ENCODE results near the gene WDR76. TPM values are rescaled to one million over a fixed set of nuclear protein-coding genes. Genes with fewer than 3 reads are reported as not detected.

The WDR76 gene
- total RNA-seq, 2 donors from 2014 or later, result 2.7 to 4.9 TPM

DNA sequence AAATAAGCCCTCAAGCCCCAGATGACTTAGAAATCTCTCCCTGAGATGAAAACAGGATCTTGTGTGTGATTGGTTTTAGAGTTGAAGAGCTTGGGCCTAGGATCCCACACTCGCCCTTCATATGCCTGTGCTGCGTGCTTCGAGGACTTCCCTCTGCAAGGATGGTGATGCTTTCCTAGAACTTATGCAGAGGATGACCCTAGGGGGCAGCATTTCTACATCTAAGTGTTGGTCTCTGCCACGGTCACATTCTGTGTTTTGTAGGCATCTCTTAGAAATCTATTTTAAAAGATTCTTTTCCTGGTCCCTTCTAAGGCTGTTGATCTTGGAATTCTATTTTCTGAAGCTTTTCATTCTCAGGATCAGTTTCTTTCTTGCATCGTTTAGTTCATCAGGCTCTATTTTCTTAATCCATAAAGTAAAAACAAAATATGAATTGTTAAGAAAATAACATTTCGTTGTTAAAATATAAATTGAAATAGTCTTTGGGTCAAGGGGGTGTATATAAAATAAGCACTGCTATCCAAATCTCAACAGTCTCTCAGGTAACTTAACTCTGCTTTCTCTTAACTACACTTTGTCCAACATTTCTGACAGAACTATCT is 45.7 kb downstream of the WDR76 start:
- intact Hi-C loops (cut with DNase I), result no loop called here
- no peak overlapping the region for H3K4me3 ChIP-seq
- WGBS, result 52% methylated on average over 6 of the region's 6 CpGs
- DNase-seq (ENCODE audit: low spot score), result peak; percentile 23
- no peaks in the 10 kb centered on the region for H3K27me3 ChIP-seq (replicated peaks; ENCODE audit: insufficient read depth)
- no peaks in the 10 kb centered on the region for H3K9me3 ChIP-seq
- no peak overlapping the region for H3K27ac ChIP-seq
- TF ChIP-seq POLR2AphosphoS5 (IDR thresholded peaks at IDR 0.05) (no peak), POLR2A (IDR thresholded peaks at IDR 0.05) (no peak)
- TF ChIP-seq, protein P1, sequence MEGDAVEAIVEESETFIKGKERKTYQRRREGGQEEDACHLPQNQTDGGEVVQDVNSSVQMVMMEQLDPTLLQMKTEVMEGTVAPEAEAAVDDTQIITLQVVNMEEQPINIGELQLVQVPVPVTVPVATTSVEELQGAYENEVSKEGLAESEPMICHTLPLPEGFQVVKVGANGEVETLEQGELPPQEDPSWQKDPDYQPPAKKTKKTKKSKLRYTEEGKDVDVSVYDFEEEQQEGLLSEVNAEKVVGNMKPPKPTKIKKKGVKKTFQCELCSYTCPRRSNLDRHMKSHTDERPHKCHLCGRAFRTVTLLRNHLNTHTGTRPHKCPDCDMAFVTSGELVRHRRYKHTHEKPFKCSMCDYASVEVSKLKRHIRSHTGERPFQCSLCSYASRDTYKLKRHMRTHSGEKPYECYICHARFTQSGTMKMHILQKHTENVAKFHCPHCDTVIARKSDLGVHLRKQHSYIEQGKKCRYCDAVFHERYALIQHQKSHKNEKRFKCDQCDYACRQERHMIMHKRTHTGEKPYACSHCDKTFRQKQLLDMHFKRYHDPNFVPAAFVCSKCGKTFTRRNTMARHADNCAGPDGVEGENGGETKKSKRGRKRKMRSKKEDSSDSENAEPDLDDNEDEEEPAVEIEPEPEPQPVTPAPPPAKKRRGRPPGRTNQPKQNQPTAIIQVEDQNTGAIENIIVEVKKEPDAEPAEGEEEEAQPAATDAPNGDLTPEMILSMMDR (IDR thresholded peaks at IDR 0.05), result peak in 3 of 4 experiments; percentile 23 to 40 (median 29)
- H3K4me1 ChIP-seq (replicated peaks), result no peaks in the 10 kb centered on the region
- no peaks in the 10 kb centered on the region for H3K36me3 ChIP-seq

DNA sequence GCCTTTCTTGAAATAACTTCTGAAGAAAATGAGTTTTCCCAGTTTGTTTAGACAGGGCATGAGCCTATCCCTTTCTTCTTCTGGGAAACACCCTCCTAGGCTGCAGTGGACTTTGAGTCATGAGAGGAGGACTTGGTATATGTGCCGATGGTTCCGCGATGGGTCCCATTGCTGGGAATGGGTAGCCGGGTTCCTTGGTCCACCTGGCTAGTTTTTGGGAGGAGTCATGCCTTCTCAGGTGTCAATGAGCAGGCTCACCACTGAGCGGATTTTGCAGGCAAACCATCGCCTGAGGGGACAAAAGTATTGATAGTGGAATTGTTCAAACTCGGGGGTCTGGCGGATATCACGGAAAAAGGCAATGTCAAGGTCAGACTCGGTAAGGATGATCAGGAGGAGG is 46.8 kb downstream of the WDR76 start:
- TF ChIP-seq POLR2A (IDR thresholded peaks at IDR 0.05) (no peak), POLR2AphosphoS5 (IDR thresholded peaks at IDR 0.05) (no peak)
- TF ChIP-seq, protein P1 (IDR thresholded peaks at IDR 0.05), result no peak
- Histone ChIP-seq H3K27me3 (replicated peaks; ENCODE audit: insufficient read depth) (no peaks in the 10 kb centered on the region), H3K4me3 (no peak overlapping the region), H3K27ac (no peak overlapping the region), H3K4me1 (replicated peaks) (no peaks in the 10 kb centered on the region), H3K36me3 (no peaks in the 10 kb centered on the region), H3K9me3 (no peaks in the 10 kb centered on the region)
- DNase-seq (ENCODE audit: low spot score), result no peak
- intact Hi-C loops (cut with DNase I), result no loop called here
- 96% methylated on average over 10 of the region's 10 CpGs for WGBS

DNA sequence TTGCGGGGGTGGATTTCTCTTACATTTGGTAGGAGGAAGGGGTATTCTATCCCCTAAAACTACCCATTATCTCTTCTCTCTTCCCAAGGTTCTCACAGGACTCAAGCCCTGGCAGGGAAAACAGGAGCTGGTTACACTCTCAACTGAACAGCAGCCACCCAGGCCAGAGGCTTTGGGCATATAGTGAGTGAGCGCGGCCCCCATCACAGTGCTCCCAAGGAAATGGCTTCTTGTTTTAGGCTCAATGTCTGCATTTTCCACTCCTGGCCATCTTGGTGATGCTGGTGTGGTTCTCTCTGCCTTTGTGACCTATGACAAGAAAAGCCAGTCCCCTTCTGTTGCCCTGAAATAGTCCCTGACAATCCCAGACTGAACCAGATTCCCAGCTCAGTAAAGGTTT is 50.1 kb downstream of the WDR76 start:
- no peak for DNase-seq (ENCODE audit: low spot score)
- Histone ChIP-seq H3K9me3 (no peaks in the 10 kb centered on the region), H3K27me3 (replicated peaks; ENCODE audit: insufficient read depth) (no peaks in the 10 kb centered on the region), H3K4me1 (replicated peaks) (no peaks in the 10 kb centered on the region), H3K27ac (no peak overlapping the region), H3K4me3 (no peak overlapping the region), H3K36me3 (no peaks in the 10 kb centered on the region)
- 98% methylated on average over 3 of the region's 3 CpGs for WGBS
- intact Hi-C loops (cut with DNase I), result no loop called here
- TF ChIP-seq POLR2AphosphoS5 (IDR thresholded peaks at IDR 0.05) (no peak), POLR2A (IDR thresholded peaks at IDR 0.05) (no peak)
- TF ChIP-seq, protein P1 (IDR thresholded peaks at IDR 0.05), result no peak

DNA sequence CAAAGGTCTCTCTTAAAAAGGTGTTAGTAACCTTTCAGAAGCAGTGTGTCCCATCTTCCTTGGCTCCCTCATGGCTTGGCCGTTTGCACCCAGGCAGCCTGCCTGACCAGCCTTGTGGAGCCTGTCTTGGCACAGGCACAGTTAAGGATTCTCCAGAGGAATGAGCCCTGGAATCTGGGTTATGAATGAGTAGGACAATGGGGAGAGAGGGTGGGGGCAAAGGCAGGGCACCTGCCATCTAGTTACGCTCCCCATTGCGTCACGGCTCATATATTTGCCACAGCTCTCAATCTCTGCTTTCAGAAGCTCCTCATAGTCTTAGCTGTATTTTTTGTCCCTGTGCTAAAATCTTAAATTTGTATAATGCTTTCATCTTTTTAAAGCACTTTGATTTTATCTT is 50.6 kb downstream of the WDR76 start:
- no peaks in the 10 kb centered on the region for H3K4me1 ChIP-seq (replicated peaks)
- intact Hi-C loops (cut with DNase I), result no loop called here
- no peak for TF ChIP-seq POLR2A (IDR thresholded peaks at IDR 0.05)
- TF ChIP-seq, protein P1 (IDR thresholded peaks at IDR 0.05), result no peak
- TF ChIP-seq POLR2AphosphoS5 (IDR thresholded peaks at IDR 0.05), result no peak
- no peak overlapping the region for H3K27ac ChIP-seq
- no peaks in the 10 kb centered on the region for H3K27me3 ChIP-seq (replicated peaks; ENCODE audit: insufficient read depth)
- WGBS, result 72% methylated on average over 4 of the region's 4 CpGs
- DNase-seq (ENCODE audit: low spot score), result no peak
- H3K4me3 ChIP-seq, result no peak overlapping the region
- no peaks in the 10 kb centered on the region for H3K36me3 ChIP-seq
- no peaks in the 10 kb centered on the region for H3K9me3 ChIP-seq

DNA sequence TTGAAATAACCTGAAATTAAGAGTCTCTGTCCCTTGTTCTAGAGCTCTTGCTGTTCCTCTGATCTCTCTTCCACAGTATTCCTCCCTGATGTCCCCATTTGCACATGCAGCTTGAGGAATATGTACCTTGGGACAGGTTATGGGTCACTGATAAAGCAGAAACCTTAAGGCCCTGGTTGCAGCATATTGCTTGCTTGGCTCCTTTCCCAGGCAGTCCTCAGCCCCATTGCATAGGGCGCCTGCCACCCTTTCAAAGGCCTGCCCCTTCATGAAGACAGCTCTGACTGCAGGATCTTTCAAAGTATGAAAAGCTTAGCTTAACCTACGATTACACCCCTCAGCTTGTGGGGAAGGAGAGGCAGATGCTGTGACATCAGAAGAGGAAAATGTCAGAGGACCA is 51.6 kb downstream of the WDR76 start:
- intact Hi-C loops (cut with DNase I), result no loop called here
- H3K4me3 ChIP-seq, result no peak overlapping the region
- no peaks in the 10 kb centered on the region for H3K27me3 ChIP-seq (replicated peaks; ENCODE audit: insufficient read depth)
- whole genome bisulfite sequencing, result 83% methylated on average over 2 of the region's 2 CpGs
- H3K9me3 ChIP-seq, result no peaks in the 10 kb centered on the region
- H3K36me3 ChIP-seq, result no peaks in the 10 kb centered on the region
- no peak for DNase-seq (ENCODE audit: low spot score)
- no peak for TF ChIP-seq POLR2A (IDR thresholded peaks at IDR 0.05)
- TF ChIP-seq, protein P1 (IDR thresholded peaks at IDR 0.05), result no peak
- TF ChIP-seq POLR2AphosphoS5 (IDR thresholded peaks at IDR 0.05), result no peak
- no peaks in the 10 kb centered on the region for H3K4me1 ChIP-seq (replicated peaks)
- no peak overlapping the region for H3K27ac ChIP-seq

Data from prostate gland (tissue), 2 donors.